NOMO-1 treated with dmso at 0.1 percent for 144 hours (cell line): ENCODE data around the gene ZNF574.
"Not testable (repeated sequence)": the region's sequence is repeated elsewhere in the genome, so short reads cannot be mapped to it uniquely, and the experiment has no call there.

ENCODE experiments used
- DNase-seq: peaks from one replicate; lab custom pipeline; 2025; ENCODE audit not compliant: unreplicated experiment; lab: John Stamatoyannopoulos, UW

The ZNF574 gene, protein sequence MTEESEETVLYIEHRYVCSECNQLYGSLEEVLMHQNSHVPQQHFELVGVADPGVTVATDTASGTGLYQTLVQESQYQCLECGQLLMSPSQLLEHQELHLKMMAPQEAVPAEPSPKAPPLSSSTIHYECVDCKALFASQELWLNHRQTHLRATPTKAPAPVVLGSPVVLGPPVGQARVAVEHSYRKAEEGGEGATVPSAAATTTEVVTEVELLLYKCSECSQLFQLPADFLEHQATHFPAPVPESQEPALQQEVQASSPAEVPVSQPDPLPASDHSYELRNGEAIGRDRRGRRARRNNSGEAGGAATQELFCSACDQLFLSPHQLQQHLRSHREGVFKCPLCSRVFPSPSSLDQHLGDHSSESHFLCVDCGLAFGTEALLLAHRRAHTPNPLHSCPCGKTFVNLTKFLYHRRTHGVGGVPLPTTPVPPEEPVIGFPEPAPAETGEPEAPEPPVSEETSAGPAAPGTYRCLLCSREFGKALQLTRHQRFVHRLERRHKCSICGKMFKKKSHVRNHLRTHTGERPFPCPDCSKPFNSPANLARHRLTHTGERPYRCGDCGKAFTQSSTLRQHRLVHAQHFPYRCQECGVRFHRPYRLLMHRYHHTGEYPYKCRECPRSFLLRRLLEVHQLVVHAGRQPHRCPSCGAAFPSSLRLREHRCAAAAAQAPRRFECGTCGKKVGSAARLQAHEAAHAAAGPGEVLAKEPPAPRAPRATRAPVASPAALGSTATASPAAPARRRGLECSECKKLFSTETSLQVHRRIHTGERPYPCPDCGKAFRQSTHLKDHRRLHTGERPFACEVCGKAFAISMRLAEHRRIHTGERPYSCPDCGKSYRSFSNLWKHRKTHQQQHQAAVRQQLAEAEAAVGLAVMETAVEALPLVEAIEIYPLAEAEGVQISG

DNA sequence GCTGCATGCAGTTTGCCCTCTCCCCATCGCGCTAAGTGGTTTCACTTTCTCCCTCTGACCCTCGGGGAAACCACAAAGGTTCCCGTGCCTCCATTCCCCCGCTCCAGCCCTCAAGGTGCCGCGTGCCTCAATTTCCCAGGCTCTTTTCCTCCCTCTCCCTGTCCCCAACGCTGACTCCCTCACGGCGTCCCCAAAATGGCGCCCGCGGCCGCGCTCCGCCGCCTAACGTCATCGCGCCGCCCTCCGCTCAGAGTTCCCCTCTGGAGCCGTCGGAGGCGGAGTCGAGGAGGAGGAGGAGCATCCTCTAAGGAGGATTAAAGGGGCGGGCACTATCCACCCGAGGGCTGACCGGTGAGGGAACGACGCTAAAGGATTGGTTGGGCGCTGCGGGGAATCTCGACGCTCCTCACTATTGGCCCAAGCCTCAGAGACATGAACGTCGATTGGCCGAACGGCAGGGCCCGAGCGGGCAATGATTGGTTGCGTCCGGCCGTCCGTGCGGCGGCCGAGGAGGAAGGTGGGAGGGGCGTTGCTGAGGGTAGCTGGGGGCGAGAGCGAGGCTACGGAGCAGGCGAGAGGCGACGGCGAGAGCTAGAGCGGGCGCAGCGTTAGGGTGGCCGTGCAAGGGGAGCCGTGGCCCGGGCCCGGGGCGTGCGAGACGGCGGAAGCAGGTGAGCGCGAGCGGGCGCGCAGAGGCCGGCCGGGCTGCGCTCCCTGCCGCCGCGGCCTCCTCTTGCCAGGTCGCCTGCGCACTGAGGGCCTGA, at the start of gene ZNF574:
TSS of gene ZNF574 (plus strand) at position 551 of the 764 bp plus-strand sequence. CDS start 2,441 bp downstream, outside the sequence.
- peak; percentile 99 for DNase-seq

DNA sequence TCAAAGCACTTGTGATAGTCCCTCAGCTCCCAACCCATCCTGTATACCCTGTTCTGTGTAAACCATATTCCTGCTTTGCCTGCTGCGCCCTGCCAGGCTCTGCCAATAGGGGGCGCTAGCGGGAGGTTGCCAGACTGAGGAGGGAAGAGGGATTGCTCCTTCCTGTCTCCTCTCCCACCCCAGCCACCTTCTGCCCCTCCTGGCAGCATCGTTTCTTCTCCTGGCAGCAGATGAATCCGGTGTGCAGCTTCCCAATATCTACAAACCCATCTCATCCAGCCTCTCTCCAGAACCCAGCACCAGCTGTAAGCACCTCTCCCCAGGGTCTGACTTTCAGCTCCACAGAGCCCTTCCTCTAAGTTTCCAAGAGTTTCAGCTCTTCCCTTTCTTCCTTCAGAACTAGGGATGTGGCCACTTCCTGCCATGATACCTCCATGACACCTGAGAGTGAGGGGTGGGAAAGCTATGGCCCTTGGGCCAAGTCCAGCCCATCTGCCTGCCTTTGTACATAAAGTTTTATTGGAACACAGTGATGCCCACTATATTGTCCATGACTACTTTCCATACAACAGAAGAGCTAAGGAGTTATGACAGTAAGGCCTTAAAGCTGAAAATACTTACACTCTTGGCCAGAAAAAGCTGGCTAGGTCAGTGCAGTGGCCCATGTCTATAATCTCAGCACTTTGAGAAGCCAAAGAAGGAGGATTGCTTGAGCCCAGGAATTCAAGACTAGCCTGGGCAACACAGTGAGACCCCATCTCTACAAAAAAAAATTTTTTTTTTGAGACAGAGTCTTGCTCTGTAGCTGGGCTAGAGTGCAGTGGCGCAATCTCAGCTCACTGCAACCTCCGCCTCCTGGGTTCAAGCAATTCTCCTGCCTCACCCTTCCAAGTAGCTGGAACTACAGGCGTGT, 47.4 kb upstream of the ZNF574 start:
- DNase-seq: no peak

DNA sequence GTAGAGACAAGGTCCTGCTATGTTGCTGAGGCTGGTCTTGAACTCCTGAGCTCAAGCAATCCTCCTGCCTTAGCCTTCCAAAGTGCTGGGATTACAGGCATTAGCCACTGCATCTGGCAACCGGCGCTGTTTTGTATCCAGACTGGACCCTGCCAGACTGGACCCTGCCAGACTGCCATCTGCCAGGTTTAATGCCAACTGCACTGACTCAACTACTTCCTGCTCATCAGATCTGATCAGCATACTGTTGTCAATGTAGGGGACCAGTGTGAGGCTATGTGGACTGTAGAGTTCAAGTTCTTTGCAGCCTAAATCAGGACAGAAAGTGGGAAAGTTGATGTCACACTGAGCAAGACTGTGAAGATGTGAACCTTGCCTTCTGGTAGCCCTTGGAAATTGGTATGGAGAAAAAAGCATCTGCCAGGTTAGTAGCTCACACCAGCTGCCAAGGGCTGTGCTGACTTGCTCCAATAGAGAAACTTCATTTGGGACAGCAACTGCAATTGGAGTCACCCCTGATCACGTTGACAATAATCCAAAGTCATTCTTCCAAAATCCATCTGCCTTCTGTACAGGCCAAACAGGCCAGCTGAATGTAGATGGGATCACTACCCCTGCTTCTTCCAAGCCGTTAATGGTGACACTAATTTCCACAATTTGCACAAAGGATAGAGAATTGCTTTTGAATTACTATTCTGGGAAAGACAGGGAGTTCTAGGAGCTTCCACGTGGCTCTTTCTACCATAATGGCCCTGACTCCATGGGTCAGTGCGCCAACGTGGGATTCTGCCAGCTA, 45.1 kb upstream of the ZNF574 start:
- DNase-seq: no peak

DNA sequence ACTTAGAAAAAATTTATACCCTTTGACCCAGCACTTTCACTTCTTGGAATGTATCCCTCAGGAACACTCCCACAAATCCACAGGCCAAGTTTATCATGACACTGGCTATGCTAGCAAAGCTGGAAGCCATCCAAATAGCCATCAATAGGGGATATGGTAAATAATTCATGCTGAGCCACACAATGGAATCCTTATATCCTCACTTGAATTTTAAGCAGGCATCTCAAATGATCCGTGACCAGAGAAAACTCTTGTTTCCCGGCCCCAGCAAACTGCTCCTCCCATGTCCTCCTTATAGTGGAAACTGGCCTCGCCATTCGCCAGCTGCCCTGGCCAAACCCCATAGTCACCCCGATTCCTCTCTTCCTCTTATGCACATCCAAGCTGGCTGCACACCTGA, 43.5 kb upstream of the ZNF574 start:
- no peak for DNase-seq

DNA sequence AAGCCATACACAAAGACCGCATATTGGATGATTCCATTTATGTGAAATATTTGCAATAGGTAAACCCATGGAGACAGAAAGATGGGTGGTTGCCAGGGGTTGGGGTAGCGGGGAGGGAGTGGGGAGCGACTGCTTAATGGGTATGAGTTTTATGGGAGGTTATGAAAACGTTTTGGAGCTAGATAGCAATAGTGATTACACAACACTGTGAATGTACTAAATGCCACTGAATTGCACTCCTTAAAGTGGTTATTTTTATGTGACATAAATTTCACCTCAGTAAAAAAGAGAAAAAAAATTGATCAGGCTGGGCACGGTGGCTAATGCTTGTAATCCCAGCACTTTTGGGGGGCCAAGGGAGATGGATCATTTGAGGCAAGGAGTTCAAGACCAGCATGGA, 42.6 kb upstream of the ZNF574 start:
- no peak for DNase-seq

DNA sequence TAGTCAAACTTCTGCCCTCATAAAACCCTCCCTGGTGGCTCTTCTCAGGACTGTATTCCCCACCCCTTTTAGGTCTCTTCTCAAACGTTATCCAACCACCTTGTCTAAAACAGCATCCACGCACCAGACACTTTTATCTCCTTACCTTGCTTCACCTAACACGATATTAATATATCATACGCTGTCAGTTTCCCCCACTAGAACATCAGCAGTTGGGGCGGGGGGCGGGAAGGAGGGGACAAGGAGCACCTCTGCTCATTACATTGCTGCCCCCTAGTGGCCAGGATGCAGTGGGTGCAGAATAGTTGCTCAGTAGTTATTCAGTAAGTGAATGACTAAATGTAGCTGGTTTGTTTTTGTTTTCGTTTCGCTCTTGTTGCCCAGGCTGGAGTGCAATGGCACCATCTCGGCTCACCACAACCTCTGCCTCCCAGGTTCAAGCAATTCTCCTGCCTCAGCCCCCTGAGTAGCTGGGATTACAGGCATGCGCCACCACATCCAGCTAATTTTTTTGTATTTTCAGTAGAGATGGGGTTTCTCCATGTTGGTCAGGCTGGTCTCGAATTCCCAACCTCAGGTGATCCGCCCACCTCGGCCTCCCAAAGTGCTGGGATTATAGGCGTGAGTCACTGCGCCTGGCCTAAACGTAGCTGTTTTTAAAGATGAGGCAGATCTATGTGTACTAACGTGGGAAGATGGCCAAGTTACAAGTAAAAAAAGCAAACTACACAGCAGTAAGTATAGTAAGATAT, 41.1 kb upstream of the ZNF574 start:
- peak; percentile 37 for DNase-seq

DNA sequence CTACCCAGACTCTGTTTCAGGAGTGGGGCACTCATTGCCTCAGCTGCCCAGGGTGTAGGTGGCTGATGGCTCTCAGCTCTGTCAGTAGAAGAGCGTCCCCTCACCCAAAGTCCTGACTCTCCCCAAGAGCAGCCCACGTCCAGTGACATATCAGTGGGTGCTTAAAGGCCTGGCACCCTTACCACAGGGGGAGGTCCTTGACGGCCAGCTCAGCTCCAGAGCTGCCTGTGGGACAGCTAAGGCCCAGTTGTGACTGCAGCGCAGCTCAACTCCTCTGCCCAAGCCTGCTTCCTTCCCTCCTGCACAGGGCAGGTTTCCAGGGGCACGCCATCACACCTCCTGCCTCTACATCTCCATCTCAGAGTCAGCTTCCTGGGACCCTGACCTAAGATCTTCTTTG, 38.3 kb upstream of the ZNF574 start:
- no peak for DNase-seq

DNA sequence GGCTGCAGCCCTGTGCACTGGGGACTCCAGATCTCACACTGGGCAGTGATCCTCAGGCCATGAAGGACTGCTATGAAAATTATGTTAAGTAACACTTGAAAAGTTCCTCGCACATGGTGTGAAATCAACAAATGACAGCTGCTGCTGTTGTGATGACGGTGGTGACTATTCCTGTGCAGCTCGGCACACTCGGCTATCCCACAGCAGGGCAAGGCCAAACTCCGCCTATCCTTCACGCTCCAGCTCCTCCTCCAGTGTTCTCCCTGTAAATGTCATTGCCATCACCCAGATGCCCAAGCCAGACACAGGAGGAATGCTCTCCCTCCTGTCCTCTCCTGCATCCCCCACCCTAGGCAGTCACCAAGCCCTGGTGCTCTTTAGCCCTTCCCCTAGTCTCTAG, 37.3 kb upstream of the ZNF574 start:
- DNase-seq: no peak

DNA sequence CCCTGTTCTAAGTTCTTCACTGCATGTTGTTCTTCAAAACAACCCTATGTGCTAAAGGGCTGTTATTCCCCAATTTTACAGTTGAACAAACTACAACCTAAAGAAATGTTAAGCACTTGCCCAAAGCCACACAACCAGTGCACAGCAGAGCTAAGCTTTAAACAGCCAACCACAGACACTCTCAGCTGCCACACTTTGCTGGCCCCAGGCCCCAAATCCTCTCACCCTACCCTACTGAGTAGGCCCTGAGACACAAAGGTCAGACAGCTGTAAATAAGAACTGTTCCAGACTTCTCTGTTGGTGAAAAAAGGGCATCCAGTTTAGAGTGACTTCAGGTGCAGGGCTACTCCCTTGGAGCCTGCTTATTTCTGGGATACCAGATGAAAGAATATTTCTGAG, 35.9 kb upstream of the ZNF574 start:
- DNase-seq: no peak

DNA sequence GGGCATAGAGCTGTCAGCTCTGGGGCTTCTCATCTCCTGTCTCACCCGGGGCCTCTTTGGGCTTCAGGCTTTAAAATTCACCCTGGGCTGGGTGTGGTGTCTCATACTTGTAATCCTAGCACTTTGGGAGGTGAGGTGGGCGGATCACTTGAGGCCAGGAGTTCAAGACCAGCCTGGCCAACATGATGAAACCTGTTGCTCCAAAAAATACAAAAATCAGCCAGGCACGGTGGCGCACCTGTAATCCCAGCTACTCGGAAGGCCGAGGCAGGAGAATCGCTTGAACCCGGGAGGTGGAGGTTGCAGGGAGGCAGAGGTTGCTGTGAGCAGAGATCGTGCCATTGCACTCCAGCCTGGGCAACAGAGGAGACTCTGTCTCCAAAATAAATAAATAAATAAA, 35.5 kb upstream of the ZNF574 start:
- not testable (repeated sequence) for DNase-seq

DNA sequence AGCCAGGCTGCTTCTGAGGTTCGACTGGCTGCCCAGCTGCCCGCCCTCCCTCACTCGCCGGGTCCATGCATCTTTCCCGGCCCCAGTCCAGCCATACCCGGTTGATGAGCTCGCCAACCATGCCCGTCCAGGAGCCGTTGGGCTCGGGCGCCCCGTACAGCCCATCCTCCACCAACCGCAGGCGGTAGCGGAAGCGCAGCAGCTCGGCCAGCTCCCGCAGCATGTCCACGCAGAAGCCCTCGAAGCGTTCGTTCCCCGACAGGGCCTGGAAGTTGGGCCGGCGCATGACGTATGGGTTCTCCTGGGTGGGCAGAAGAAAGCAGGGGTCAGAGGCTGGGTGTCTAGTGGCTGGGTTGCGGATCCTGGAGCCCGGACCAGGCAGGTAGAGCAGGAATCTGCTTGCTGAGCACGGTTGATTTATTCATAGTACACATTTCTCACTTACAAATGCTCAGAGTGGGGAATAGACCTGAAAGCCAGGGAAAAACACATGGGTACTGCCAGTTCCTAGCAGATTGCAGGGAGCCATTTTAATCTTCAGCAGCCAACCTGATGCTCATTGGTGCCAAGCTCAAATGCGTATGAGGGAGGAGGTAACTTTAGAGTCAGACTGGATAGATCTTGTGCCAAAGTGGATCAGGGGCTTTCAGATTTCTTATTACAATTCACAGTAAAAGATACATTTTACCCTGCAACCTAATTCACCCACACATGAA, 33.4 kb upstream of the ZNF574 start:
- no peak for DNase-seq

DNA sequence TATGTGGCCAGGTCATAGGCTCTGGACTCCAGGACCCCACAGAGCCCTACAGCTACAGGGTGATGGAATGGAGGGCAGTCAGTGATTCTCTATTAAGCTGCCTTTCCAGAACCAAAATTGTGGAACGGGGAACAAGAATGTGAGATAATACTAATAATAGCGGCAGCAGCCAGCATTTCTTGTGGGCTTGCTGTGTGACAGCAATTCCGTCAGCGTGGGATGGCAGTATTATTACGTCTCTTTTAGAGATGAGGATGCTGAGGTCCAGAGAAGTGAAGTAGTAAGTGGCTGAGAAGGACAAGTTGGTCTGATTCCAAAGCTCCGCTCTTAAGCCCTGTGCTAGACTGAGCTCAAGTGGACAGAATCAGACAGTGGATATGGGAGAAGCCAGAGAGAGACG, 30.4 kb upstream of the ZNF574 start:
- no peak for DNase-seq

DNA sequence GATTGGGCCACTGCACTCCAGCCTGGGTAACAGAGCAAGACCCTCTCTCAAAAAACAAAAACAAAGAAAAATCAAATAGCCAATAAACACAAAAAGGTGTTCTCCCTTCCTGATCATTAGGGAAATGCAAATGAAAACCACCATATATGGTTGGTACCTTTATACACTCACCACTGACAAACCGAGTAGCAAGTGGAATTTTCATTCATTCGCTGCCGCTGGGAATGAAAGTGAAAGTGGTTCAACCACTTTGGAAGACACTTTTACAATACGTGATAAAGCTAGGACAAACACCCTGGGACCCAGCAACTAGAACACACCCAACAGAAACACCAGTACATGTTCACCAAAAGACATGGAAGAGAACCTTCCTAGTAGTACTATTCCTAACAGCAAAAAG, 27.0 kb upstream of the ZNF574 start:
- DNase-seq: no peak

DNA sequence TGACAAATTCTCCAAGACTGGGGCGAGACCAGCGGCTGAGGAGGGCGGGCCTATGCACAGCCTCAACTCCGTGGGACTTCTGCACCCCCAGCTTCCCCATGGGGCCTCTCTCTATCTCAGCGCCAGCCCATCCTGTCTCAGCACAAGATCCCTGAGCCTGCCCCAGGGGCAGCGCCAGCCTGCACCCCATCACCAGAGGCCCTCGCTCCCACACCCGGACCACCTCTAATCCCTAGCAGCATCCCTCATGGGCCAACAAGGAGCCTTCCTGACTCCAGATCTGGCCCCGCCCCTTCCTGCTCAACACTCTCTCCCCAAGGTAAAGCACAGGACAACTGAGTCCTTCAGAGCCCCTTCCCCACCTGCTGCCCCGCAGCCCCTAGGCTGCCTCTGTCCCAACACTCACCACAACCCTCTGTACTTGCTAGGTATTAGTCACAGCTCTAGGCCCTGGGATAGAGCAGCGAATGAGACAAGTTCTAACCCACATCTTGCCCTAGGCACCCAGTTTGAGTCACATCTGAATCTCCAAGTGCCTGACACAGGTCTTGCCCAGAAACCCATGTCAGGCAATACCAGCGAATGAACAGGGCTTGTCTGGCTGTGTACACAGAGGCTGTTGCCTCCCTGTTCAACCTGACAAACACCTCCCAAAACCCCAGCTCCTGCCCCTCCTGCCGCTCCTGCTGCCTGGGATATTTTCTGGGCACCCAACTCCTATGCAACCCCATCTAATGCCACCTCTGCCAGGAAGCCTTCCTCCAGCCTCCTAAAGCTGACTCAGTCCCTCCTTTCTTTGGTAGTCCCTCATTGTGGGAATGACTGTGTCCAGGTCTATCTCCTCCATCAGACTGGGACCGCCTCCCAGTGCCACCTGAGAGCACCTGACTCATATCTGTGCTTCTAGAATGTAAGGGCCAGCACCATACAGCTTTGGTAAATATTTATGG, 24.5 kb upstream of the ZNF574 start:
- DNase-seq: no peak

DNA sequence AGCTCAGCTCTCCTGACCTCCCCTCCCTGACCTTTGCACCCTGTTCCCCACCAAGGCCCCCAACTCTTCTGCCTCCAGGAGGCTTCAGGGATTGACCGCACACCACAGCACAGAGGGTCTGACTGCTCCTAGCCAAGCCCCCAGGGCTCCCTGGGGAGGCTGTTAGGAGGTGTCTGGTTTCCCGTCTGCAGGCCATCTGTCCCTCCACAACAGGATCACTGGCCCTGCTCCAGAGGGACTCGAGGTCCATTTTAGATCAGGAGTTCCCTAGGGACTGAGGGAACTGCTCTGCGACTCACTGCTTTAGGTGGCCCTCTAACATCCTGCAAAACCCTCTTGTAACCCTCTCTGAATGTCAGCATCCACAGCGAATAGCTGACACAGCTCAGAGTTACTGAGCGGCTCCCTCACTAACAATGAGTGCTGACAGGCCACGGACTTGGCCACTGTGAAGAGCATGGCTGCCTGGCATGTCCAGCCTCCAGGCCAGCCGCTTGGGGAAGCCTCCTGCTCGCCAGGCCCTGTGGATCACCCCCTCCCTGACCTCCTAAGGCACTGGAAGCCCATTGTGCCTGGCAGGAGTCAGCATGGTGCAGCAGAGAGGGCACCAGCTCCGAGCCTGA, 23.6 kb upstream of the ZNF574 start:
- DNase-seq: no peak

DNA sequence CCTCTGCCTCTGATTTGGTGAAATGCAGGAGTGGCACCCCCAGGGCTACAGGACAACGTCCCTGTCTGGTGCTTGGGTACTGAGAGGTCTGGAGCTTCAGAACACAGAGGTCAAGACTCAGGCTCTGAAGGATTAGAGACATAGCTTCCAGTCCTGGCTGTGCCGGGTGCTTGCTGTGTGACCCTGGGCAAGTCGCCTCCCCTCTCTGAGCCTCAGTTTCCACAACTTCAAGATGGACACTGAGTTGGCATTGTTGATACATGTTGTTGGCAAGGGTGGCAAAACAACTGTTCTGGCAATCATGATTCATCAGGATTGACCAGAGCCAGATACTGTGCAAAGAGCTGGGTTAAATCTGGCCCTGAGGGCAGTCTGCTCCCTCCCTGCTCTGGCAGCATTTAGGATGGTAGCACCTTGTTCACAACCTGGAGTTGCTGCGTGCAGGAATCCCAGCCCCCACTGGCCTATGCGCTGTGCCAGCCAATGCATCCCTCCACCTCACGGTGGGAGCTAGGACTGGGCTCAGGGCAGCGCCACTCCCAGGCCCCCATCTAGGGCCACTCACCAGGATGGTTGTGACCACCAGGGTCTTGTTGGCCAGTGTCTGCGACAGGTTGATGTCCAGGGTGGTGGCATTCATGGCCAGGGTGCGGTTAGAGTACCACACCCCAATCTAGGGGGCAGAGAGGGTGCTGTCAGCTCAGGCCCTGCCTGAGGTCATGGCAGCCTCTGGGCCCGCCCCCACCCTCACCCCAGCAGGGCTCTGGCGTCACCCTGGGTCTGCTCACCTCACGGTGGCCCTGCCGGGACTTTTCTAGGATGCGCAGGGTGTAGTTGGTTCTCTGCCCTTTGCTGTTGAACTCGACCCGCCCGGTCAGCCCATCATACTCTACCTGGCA, 22.7 kb upstream of the ZNF574 start:
- DNase-seq: no peak
